HL-60 (cell line): ENCODE results near the gene UBTD1.

Experiments used
- GABPA ChIP-seq: IDR thresholded peaks from 2 replicates; pipeline ENCODE4 v1.6.1; 2012; ENCODE audit warnings: low read depth
- TF ChIP-seq, protein P1 (sequence below): IDR thresholded peaks from one replicate; pipeline ENCODE4 v1.5.1; 2011; ENCODE audit warnings: low read length, control low read depth, inconsistent platforms; ENCODE audit not compliant: insufficient read depth
- TF ChIP-seq, protein P2 (sequence below): IDR thresholded peaks from 2 replicates; pipeline ENCODE4 v1.6.1; 2012; ENCODE audit warnings: low read depth; ENCODE audit not compliant: insufficient replicate concordance

DNA sequence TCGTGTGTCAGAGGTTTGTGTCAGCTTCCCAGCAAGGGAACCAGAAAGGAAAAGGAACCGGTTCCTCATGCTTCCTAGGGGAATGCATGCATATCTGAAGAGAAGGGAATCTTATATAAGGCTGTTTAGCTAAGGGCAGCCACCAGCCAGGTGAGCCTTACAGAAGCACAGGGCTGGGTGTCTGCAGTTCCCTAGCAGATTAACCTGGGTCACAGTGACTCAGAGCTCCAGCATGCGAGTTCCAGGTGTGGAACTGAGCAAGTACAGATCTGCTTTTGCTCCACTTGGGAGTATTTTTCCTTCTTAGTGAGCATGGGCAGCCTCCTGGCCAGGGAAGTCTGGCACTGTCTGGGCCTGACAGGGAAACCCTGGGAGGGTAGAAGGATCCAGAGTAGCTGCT is 72.9 kb downstream of the UBTD1 start:
- TF ChIP-seq, protein P1, sequence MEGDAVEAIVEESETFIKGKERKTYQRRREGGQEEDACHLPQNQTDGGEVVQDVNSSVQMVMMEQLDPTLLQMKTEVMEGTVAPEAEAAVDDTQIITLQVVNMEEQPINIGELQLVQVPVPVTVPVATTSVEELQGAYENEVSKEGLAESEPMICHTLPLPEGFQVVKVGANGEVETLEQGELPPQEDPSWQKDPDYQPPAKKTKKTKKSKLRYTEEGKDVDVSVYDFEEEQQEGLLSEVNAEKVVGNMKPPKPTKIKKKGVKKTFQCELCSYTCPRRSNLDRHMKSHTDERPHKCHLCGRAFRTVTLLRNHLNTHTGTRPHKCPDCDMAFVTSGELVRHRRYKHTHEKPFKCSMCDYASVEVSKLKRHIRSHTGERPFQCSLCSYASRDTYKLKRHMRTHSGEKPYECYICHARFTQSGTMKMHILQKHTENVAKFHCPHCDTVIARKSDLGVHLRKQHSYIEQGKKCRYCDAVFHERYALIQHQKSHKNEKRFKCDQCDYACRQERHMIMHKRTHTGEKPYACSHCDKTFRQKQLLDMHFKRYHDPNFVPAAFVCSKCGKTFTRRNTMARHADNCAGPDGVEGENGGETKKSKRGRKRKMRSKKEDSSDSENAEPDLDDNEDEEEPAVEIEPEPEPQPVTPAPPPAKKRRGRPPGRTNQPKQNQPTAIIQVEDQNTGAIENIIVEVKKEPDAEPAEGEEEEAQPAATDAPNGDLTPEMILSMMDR = no peak
- no peak for TF ChIP-seq GABPA
- TF ChIP-seq, protein P2, sequence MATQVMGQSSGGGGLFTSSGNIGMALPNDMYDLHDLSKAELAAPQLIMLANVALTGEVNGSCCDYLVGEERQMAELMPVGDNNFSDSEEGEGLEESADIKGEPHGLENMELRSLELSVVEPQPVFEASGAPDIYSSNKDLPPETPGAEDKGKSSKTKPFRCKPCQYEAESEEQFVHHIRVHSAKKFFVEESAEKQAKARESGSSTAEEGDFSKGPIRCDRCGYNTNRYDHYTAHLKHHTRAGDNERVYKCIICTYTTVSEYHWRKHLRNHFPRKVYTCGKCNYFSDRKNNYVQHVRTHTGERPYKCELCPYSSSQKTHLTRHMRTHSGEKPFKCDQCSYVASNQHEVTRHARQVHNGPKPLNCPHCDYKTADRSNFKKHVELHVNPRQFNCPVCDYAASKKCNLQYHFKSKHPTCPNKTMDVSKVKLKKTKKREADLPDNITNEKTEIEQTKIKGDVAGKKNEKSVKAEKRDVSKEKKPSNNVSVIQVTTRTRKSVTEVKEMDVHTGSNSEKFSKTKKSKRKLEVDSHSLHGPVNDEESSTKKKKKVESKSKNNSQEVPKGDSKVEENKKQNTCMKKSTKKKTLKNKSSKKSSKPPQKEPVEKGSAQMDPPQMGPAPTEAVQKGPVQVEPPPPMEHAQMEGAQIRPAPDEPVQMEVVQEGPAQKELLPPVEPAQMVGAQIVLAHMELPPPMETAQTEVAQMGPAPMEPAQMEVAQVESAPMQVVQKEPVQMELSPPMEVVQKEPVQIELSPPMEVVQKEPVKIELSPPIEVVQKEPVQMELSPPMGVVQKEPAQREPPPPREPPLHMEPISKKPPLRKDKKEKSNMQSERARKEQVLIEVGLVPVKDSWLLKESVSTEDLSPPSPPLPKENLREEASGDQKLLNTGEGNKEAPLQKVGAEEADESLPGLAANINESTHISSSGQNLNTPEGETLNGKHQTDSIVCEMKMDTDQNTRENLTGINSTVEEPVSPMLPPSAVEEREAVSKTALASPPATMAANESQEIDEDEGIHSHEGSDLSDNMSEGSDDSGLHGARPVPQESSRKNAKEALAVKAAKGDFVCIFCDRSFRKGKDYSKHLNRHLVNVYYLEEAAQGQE = no peak
